GM19238 (cell line): Measurements from ENCODE around the gene IRF3.
"Not testable (repeated sequence)": the region's sequence is repeated elsewhere in the genome, so short reads cannot be mapped to it uniquely, and the experiment has no call there.

Experiments
- DNase-seq: peaks from one replicate; pipeline ENCODE4 v3.0.0; 2011; ENCODE audit warnings: low spot score; ENCODE audit not compliant: insufficient read length

Gene IRF3

GRCh38 chr19:49624967-49625910 lies 40.4 kb downstream of the IRF3 start:
- no peak for DNase-seq

GRCh38 chr19:49617860-49618259 lies 47.8 kb downstream of the IRF3 start:
- not testable (repeated sequence) for DNase-seq

- DNase-seq, result no peak
Observed at GRCh38 chr19:49616945-49617344, 48.7 kb downstream of the IRF3 start.

- no peak for DNase-seq
Observed at GRCh38 chr19:49616532-49616931, 49.1 kb downstream of the IRF3 start.

GRCh38 chr19:49615861-49616260 lies 49.8 kb downstream of the IRF3 start:
- no peak for DNase-seq

- DNase-seq, result no peak
Observed at GRCh38 chr19:49614096-49614833, 51.4 kb downstream of the IRF3 start.

- DNase-seq, result no peak
Observed at GRCh38 chr19:49613374-49613773, 52.3 kb downstream of the IRF3 start.
